Testis (tissue), 3 donors: ENCODE measurements around the gene WDR18. TPM values are rescaled to one million over a fixed set of nuclear protein-coding genes. Genes with fewer than 3 reads are reported as not detected.

ENCODE experiments used
- DNase-seq: peaks from one replicate; pipeline ENCODE4 v3.0.0-alpha.2; 2019
- H3K27ac ChIP-seq, 2 donors: fragments of 200-600 bp; sonication (generic); one replicate each; pipeline ENCODE4 v1.5.1; 2019
- H3K27me3 ChIP-seq: fragments of 200-600 bp; sonication (generic); one replicate; pipeline ENCODE4 v1.5.1; 2019
- H3K36me3 ChIP-seq: fragments of 200-600 bp; sonication (generic); one replicate; pipeline ENCODE4 v1.5.1; 2017; ENCODE audit warnings: low read depth; ENCODE audit errors: missing control alignments
- H3K4me1 ChIP-seq: fragments of 200-600 bp; sonication (generic); one replicate; pipeline ENCODE4 v1.5.1; 2019
- H3K4me3 ChIP-seq, 2 donors: fragments of 200-600 bp; sonication (generic); one replicate each; pipeline ENCODE4 v1.5.1; 2017 to 2019
- H3K9me3 ChIP-seq: fragments of 200-600 bp; sonication (generic); one replicate; pipeline ENCODE4 v1.5.1; 2017
- CTCF ChIP-seq, 3 experiments: fragments of 450-650 bp in 2 of 3; fragments of 200-600 bp in 1 of 3; sonication (generic) in 1 of 3; IDR thresholded peaks; one replicate each; pipeline ENCODE4 v1.5.1; 2016 to 2019; ENCODE audit warnings: antibody characterized with exemption in 3 of 3, mild to moderate bottlenecking in 2 of 3, moderate library complexity in 1 of 3
- POLR2A ChIP-seq: fragments of 450-650 bp; IDR thresholded peaks from one replicate; pipeline ENCODE4 v1.6.1; 2017; ENCODE audit warnings: antibody characterized with exemption, mild to moderate bottlenecking, moderate library complexity
- WGBS, 2 donors: methylation state at CpG; one replicate each; pipeline ENCODE4 v1.1.5; 2018; 5-methylcytosine and 5-hydroxymethylcytosine counted together
- intact Hi-C: fragments of 100-400 bp; cut with DNase I; formaldehyde crosslinking; loops from one replicate; pipeline ENCODE4 v1.15.1; 2023; ENCODE audit warnings: low total_unique reads
- polyA plus RNA-seq: library from polyadenylated mRNA; stranded (reverse); fragments of 350-450 nt; fragmentation: Illumina TruSeq; extraction: RNeasy Lipid Tissue Mini Kit (QIAGEN cat#74804); gene quantifications from one replicate; pipeline ENCODE4 v1.2.3, GENCODE V29; 2014; ENCODE audit warnings: low read depth, low replicate concordance; ENCODE audit not compliant: insufficient read depth
- total RNA-seq, 2 donors: library from RNA; depleted of rRNA; stranded (reverse); fragments of >200 nt; gene quantifications; one replicate each; pipeline ENCODE4 v1.2.3, GENCODE V29; 2016

WDR18 gene
- total and polyA plus RNA-seq, 3 donors from 2014 or later = 38.7 to 108 (median 70.9) TPM

- 87 to 93% methylated on average over 15 to 24 of the region's 25 CpGs for WGBS, 2 donors
- no peak for DNase-seq
- Histone ChIP-seq H3K9me3 (no peaks in the 10 kb centered on the region), H3K36me3 (no peaks in the 10 kb centered on the region), H3K4me1 (peaks cover 6% of the 10 kb centered on the region), H3K27ac (no peak overlapping the region), H3K27me3 (no peaks in the 10 kb centered on the region), H3K4me3 (no peak overlapping the region)
- TF ChIP-seq CTCF (IDR thresholded peaks at IDR 0.05) (no peak), POLR2A (no peak)
- intact Hi-C loops = no loop called here
Observed at GRCh38 chr19:948842-949496, 35.2 kb upstream of the WDR18 start.

- WGBS, 2 donors = 85 to 92% methylated on average over 15 to 17 of the region's 17 CpGs
- TF ChIP-seq POLR2A = no peak
- TF ChIP-seq CTCF (IDR thresholded peaks at IDR 0.05) = no peak
- intact Hi-C loops = no loop called here
- Histone ChIP-seq H3K36me3 (no peaks in the 10 kb centered on the region), H3K27ac (no peak overlapping the region), H3K4me1 (no peaks in the 10 kb centered on the region), H3K27me3 (no peaks in the 10 kb centered on the region), H3K4me3 (no peak overlapping the region), H3K9me3 (no peaks in the 10 kb centered on the region)
- no peak for DNase-seq
Observed at GRCh38 chr19:950352-951066, 33.6 kb upstream of the WDR18 start.

GRCh38 chr19:952049-952679 is 32.0 kb upstream of the WDR18 start:
- whole genome bisulfite sequencing, 2 donors = 64 to 85% methylated on average over 13 to 14 of the region's 14 CpGs
- no peak overlapping the region for H3K4me3 ChIP-seq

GRCh38 chr19:952680-953444 is 31.3 kb upstream of the WDR18 start:
- Histone ChIP-seq H3K27ac (no peak overlapping the region), H3K4me1 (no peaks in the 10 kb centered on the region), H3K36me3 (no peaks in the 10 kb centered on the region), H3K27me3 (no peaks in the 10 kb centered on the region), H3K9me3 (no peaks in the 10 kb centered on the region), H3K4me3 (no peak overlapping the region)
- TF ChIP-seq POLR2A = no peak
- TF ChIP-seq CTCF (IDR thresholded peaks at IDR 0.05) = no peak
- DNase-seq = no peak
- intact Hi-C loops = no loop called here
- 62 to 63% methylated on average over 18 to 21 of the region's 21 CpGs for WGBS, 2 donors

More at GRCh38 chr19:952049-952679, 32.0 kb upstream of the WDR18 start:
- no peak for TF ChIP-seq POLR2A
- no peak for TF ChIP-seq CTCF (IDR thresholded peaks at IDR 0.05)
- no peak for DNase-seq
- H3K36me3 ChIP-seq = no peaks in the 10 kb centered on the region
- no peaks in the 10 kb centered on the region for H3K4me1 ChIP-seq
- intact Hi-C loops = no loop called here
- no peaks in the 10 kb centered on the region for H3K27me3 ChIP-seq
- H3K9me3 ChIP-seq = no peaks in the 10 kb centered on the region
- no peak overlapping the region for H3K27ac ChIP-seq
